Ureter (tissue), 1 donor: ENCODE data around the gene TEX35. TPM values are rescaled to one million over a fixed set of nuclear protein-coding genes. Genes with fewer than 3 reads are reported as not detected.

Experiments
- total RNA-seq: library from RNA; stranded (reverse); gene quantifications from one replicate; pipeline ENCODE4 v1.2.4, GENCODE V29; 2023
- donor health status: DM: yes; HTN: yes; CAD: no.

Gene TEX35
- total RNA-seq, 1 donor from 2014 or later, result not detected

Other genes starting within 250 kb of the TEX35 start
- not detected for gene CLEC20A, start 16.1 kb upstream of the TEX35 start, total RNA-seq
- 39.2 TPM for gene RALGPS2, start 212.1 kb downstream of the TEX35 start, total RNA-seq